ENCODE measurements around the gene MEGF11.
"Not testable (repeated sequence)": the region's sequence is repeated elsewhere in the genome, so short reads cannot be mapped to it uniquely, and the experiment has no call there.

MEGF11 gene

DNA sequence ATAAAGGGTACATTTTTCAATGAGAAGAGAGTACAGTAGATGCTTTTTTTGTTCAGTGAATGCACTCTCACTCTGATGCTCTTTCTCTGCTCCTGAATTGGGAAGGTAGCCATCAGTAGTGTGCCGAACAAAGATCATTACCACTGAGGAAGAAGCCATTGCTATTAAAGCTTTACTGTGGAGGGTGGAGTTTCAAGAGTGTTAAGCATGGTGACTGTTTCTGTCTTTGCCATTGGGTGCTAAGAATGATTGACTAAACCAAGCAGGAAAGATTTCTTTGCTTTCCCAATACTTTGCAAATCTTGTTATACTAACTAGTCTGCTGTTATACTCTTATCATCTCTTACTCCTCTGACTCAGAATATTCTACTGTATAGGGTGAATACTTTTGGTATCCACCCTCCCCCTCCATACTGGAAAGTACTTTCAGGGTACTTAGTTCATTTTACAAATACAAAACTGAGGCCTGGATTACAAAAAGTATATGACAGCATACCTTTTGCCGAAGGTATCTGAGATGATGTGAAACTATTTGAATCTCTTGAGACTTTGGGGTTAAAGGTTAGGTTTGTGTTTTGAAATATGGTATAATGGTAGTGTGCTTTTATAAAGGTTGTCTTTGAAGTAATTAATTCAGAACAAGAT is 382.5 kb downstream of the MEGF11 start:
- DNase-seq = peak in 1 of 2 experiments; percentile 20

GRCh38 chr15:65869954-65870871 is 383.3 kb downstream of the MEGF11 start:
- peak; percentile 44 to 45 for DNase-seq

DNA sequence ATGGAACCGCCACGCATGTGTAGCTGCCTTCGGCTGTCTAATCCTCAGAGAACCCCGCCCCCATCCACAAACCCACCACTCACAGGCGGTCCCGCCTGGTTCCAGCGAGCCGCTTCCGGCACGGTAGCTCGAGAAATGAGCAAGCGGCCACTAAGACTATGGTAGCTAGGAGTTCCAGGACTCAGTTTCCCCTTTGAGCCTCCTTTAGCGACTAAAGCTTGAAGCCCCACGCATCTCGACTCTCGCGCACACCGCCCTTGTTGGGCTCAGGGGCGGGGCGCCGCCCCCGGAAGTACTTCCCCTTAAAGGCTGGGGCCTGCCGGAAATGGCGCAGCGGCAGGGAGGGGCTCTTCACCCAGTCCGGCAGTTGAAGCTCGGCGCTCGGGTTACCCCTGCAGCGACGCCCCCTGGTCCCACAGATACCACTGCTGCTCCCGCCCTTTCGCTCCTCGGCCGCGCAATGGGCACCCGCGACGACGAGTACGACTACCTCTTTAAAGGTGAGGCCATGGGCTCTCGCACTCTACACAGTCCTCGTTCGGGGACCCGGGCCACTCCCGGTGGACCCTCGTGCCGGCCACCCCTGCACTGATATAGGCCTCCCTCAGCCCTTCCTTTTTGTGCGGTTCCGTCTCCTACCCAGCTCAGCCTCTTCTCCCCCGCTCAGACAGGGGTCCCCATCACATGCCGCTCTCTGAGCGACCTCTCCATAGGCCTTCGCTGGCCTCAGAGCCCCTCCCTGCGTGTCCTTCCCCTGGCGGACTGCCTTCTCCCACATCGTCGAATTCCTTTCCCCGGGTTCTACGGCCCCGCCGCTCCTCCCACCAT is 384.2 kb downstream of the MEGF11 start, which contains the start of gene RAB11A:
Gene RAB11A, plus strand, starts transcription at position 366 of the 828 bp plus-strand sequence. Its CDS starts 95 bp downstream, at position 461.
- peak; percentile 96 to 98 for DNase-seq

GRCh38 chr15:65868546-65869125 is 384.9 kb downstream of the MEGF11 start:
- no peak for DNase-seq

GRCh38 chr15:65867933-65868332 is 385.6 kb downstream of the MEGF11 start:
- DNase-seq = not testable (repeated sequence)

DNA sequence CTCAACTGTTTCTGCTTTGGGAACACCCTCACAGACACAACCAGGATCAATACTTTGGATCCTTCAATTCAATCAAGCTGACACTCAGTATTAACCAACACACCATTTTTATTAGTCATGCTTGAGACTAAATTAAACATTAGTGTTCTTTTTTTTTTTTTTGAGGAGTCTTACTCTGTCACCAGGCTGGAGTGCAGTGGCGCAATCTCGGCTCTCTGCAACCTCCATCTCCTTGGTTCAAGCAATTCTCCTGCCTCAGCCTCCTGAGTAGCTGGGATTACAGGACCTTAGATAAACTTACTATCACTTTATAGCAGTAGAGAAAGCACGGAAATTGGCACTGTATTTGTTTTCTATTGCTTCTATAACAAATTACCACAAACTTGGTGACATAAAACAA is 386.3 kb downstream of the MEGF11 start:
- no peak for DNase-seq

DNA sequence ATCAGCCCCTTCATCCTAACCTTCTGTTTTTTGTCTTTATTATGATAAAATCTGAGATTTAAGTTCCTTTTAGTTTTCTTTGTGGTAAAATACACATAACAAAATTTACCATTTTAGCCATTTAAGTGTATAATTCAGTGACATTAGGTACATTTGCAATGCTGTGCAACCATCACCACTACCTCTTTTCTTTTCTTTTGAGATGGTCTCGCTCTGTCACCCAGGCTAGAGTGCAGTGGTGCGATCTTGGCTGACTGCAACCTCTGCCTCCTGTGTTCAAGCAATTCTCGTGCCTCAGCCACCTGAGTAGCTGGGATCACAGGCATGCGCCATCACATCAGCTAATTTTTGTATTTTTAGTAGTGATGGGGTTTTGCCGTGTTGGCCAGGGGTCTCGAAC is 390.4 kb downstream of the MEGF11 start:
- no peak for DNase-seq

DNA sequence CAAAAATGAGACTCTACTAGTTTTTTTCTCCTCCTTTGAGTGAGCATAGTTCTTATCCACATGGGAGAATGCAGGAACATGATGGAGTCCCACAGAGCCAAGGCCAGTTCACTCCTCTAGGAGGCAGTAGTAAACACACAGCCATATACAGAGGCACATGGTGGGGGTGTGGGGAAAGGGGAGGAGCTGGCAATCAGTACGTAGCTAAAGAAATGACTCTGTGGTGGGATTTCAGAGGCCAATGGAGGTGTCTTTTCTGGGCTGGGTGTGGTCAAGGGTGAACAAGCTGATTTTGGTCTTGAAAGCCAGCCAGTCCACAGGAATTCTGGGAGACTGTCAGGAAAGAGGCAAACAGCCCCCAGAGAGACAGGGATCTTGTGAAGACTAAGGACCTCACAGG is 390.9 kb downstream of the MEGF11 start:
- peak; percentile 84 to 85 for DNase-seq

DNA sequence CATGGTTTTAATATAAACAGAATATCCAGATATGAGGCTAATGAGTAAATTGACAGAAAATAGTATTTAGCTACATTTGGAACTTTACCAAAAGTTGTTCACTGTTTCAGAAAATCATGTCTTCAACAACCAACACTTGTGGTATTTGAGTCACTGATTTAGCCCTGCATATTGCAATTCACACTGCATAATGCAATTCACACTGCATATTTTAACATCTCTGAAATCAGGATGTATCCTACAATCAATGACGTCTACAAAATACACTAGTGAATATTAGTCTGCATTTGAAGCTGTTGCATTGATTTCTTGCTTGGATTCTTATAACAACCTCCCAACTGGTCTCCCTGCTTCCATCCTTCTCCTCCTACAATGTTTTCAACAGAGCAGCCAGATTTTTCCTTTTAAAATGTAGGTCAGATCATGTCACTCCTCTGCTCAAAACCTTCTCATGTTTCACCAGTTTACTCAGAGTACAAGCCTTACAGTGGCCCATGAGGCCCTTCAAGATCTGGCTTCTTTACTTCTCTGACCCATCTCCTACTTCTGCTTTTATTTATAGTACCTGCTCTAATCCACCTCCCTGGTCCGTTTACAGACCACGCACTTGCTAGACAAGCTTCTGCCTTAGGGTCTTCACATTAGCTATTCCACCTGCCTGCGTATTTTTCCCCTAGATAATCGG is 395.7 kb downstream of the MEGF11 start:
- DNase-seq = no peak

DNA sequence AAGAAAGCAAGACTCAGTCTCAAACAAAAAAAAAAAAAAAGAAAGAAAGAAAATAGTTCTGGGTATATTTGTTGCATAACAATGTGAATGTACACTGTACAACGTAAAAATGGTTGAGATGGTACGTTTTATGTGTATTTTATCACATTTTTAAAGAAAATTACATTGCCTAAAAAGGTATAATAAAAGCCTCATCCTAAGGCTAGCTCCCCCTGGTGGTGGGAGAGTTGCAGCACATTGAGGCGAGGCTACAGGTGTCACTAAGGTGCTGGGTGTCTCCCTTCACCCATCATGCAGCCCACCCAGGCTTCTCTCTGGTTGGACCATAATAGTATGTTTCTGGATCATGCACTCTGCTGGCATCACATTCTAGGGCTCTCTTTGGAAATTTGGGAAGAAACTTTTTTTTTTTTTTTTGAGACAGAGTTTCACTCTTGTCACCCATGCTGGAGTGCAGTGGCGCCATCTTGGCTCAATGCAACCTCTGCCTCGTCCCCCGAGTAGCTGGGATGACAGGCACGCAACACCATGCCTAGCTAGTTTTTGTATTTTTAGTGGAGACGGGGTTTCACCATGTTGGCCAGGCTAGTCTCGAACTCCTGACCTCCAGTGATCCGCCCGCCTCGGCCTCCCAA is 396.6 kb downstream of the MEGF11 start:
- peak; percentile 24 to 62 for DNase-seq

GRCh38 chr15:65851981-65852380 is 401.6 kb downstream of the MEGF11 start:
- no peak for DNase-seq

DNA sequence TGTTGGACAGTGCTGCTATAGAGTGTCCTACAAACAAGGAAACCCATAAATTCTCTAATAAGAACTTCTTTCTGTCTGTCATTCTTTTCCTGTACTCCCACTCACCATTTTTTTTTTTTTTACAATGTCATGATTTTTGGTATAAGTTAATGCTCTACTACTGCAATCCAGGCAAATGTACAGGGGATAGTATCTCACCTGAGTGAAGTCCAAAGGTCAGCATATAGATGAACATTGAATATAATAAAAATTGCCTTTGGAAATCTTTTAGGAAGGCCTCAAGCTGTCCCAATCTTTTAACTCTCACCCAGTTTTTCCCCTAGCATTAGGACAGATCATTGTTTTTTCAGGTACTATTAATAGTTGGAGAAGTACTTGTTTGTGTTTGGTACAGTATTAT is 405.6 kb downstream of the MEGF11 start:
- DNase-seq = no peak

GRCh38 chr15:65845826-65846519 is 407.6 kb downstream of the MEGF11 start:
- no peak for DNase-seq

Data from NCI-H524 (cell line).